Stimulated activated CD4-positive, alpha-beta T cell treated with anti-CD3 and anti-CD28 coated beads, Interleukin-4, amount 100 ng/mL, for 24 hours (primary cell): ENCODE data around the gene PNPLA5.
"Not testable (repeated sequence)": the region's sequence is repeated elsewhere in the genome, so short reads cannot be mapped to it uniquely, and the experiment has no call there.

Experiments
- DNase-seq: peaks from one replicate; pipeline ENCODE4 v3.0.0-alpha.2; 2020

Gene PNPLA5

GRCh38 chr22:43880541-43880991, 11.2 kb downstream of the PNPLA5 start:
- DNase-seq, result no peak

GRCh38 chr22:43879901-43880540, 11.8 kb downstream of the PNPLA5 start:
- DNase-seq, result no peak

DNA sequence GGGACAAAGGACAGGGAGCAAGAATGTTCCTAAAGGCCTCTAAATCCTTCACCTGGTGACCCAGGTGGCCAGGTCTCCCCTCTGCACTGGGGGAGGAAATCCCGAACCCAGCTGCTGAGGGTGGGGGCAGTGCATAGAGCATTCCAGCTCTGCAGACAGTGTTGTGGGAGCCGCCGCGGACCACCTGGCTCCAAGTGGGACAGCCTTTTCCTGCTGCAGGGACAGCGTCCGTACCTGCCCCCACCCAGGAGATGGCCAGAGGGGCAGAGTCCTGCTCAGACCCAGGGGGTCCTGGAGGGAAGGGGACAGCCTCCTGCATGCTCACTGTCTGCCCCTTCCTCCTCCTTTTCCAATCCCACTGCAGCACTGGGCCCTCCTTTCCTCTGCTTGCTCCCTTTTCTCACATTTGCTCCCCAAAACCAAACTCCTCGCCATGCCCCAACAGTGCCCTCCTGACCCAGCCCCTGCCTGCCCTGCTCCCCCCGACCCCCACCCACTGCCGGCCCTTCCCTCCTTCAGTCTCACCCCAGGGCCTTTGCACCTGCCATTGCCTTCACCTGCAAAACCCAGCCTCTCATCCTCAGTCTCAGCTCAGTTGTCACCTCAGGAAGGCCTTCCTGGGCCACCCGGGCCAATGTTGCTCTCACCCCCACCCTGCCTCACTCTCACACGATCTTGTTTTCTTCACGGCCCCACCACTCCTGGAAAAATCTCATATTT, 12.8 kb downstream of the PNPLA5 start:
- no peak for DNase-seq

DNA sequence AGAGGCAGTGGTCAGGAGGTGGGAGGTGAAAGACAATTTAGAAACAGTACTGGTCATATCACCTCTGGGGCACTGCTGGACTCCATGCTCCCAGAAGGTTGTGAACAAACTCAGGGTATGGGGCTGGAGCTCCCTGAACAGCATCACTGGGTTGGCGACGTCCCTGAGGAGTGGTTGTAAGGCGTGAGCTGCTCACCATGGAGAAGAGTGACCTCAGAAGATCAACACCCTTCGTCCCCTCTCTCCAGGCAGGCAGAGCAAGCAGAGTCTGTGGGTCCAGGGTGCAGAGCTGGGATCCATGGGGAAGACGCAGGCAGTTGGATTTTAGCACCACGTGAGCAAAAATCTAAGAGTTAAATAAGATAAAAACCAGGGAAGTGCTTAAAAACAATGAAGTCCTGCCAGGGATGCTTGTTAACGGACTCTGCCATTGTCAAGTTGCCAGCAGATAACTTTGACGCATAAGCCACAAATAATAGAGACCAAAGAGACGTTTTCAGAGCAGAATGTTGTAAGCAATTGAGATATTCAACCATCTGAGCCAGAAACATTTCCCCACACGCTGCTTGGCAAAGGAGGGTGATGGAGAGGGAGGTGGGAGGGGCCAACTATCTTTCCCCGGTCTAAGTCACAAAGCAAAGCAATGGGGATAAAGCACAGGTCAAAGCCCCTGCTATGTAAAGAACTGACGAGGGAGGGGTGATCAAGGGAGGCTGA, 13.6 kb downstream of the PNPLA5 start:
- DNase-seq, result no peak

GRCh38 chr22:43876866-43877509, 14.8 kb downstream of the PNPLA5 start:
- no peak for DNase-seq

DNA sequence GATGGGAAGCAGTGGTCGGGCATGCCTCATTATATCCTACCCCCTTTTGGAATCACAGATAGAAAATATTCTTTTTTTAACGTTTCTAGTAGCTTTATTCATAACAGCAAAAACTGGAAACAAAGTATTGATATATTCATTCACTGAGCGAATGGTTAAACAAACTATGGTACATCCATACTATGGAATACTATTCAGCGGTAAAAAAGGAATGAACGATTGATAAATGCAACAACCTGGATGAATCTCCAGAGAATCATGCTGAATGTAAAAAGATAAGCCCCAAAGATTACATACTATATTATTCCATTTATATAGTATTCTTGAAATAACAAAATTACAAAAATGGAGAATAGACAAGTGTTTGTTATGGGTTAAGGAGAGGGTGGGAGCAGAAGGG, 22.0 kb downstream of the PNPLA5 start:
- no peak for DNase-seq

GRCh38 chr22:43869001-43869400, 22.8 kb downstream of the PNPLA5 start:
- DNase-seq, result not testable (repeated sequence)

DNA sequence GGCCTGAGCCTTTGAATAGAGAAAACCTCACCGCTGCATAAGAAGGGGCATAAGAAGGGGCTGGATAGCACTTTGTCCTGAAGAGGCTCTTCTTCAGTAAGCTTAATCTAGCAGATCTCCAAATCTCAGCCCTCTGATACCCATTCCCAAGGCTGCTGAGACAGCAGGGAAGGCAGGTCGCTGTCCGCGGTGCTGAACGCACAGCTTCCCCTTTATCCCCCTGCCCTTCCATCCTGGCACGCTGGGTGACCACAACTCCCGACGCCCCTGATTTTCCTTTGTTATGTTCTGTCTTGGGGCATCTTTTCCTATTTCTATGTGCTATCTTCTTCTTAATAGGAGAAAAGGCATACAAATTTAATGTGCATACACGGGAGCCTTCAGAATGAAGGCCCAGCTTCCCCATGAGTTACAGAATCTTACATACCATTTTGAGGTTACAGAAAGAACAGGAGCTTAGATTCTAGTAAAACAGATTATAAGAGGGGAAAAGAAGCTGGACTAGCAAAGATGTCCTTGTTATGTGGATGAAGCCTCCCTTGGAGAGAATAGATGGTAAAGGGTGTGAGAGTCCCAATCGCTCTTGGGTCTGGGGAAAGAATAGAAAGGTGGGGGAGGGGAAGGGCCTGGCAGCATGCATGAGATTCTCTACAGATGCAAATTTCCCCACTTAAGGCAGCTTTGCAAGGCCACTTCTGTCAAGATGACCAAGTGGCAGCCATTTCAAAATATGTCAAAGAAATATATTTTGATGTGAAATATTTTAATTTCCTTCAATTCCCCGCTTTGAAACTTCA, 23.8 kb downstream of the PNPLA5 start:
- no peak for DNase-seq

DNA sequence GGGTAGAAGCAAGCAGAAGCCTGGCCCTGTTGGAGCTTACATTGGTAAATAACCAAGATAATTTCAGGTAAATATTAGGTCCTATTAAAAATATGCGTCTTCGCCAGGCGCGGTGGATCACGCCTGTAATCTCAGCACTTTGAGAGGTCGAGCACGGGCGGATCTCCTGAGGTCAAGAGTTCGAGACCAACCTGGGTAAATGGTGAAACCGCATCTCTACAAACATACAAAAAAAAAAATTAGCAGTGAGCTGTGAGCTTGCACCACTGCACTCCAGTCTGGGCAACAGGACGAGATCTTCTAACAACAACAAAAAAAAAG, 29.0 kb downstream of the PNPLA5 start:
- DNase-seq, result no peak

GRCh38 chr22:43862074-43862881, 29.5 kb downstream of the PNPLA5 start, which contains the start of gene SULT4A1:
Gene SULT4A1 (minus strand): TSS chr22:43862513. CDS start chr22:43862382, 131 bp downstream.
- no peak for DNase-seq

GRCh38 chr22:43861529-43861928, 30.3 kb downstream of the PNPLA5 start:
- DNase-seq, result no peak

GRCh38 chr22:43860831-43861230, 31.0 kb downstream of the PNPLA5 start:
- no peak for DNase-seq

GRCh38 chr22:43860126-43860525, 31.7 kb downstream of the PNPLA5 start:
- DNase-seq, result no peak

GRCh38 chr22:43859621-43860020, 32.2 kb downstream of the PNPLA5 start:
- DNase-seq, result no peak

GRCh38 chr22:43859176-43859575, 32.6 kb downstream of the PNPLA5 start:
- DNase-seq, result no peak

- DNase-seq, result no peak
These were observed 33.5 kb downstream of the PNPLA5 start for GRCh38 chr22:43858156-43858895.

- no peak for DNase-seq
These were observed 34.4 kb downstream of the PNPLA5 start for GRCh38 chr22:43857367-43857766.

DNA sequence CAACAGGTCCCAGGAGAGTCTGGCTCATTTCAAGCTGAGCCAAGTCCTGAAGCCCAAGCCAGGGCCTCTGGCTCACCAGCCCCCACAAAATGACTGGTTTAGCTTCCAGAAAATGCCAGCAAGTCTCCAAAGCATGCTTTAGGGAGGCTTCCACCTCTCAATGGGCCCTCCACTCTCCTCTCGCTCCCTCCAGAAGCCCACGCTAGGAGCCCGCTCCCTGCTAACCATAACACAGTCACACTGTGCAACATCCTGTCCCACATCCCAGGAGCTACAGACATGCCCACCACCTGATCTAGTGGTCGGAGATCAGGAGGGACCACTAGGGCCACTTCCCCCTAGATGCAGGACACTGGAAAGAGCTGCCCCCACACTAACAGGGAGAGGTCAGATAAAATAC, 36.4 kb downstream of the PNPLA5 start:
- DNase-seq, result no peak

DNA sequence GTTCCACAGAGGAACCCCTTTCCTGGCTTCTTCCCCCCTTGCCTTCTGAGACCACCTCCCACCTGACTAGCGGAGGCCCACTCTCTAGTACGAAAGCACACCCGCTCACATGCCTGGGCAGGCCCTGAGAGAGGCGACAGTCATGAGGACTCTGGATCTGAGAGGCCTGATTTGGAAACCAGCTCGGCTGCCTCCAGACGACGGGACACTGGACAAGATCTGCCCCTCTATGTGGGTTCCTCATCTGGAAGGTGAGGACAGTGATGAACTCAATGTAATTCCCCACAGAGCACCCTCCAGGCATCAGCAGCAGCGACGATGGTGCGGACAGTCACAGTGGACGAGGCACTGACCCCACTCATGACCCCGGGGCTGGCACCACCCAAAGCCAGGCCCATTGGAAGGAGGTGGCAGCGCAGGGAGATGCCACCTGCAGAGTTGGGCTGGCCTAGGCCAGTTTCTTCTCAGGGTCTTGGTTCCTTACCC, 37.0 kb downstream of the PNPLA5 start:
- DNase-seq, result no peak

- no peak for DNase-seq
These were observed 37.6 kb downstream of the PNPLA5 start for GRCh38 chr22:43854121-43854785.
